ENCODE results near the gene KIF5A. TPM values are rescaled to one million over a fixed set of nuclear protein-coding genes. Genes with fewer than 3 reads are reported as not detected.
"Not testable (repeated sequence)": the region's sequence is repeated elsewhere in the genome, so short reads cannot be mapped to it uniquely, and the experiment has no call there.

The KIF5A gene
- total RNA-seq, 2 donors from 2014 or later = 2.3 to 4.5 TPM

- DNase-seq = no peak
- Mint-ChIP-seq H3K9me3 (peaks cover 12% of the 10 kb centered on the region), H3K4me3 (no peak overlapping the region), H3K4me1 (peaks cover 26% of the 10 kb centered on the region), H3K27ac (no peak overlapping the region), H3K27me3 (ENCODE audit: insufficient read depth) (no peaks in the 10 kb centered on the region), H3K36me3 (ENCODE audit: low read depth) (peaks cover 88% of the 10 kb centered on the region)
- 96 to 100% methylated on average over 4 to 5 of the region's 5 CpGs for WGBS, 2 experiments (ENCODE audit: insufficient coverage in 1 of 2, insufficient read length in 1 of 2)
- Histone ChIP-seq H3K9ac (ENCODE audit: extremely low read depth, low read length, poor library complexity, severe bottlenecking) (no peak overlapping the region), H3K36me3 (ENCODE audit: control insufficient read depth, insufficient read depth, low read length) (peaks cover 94% of the 10 kb centered on the region), H3K27ac (ENCODE audit: low read depth, low read length) (no peak overlapping the region), H3K4me1 (ENCODE audit: control insufficient read depth, insufficient read depth, low read length) (peaks cover 10% of the 10 kb centered on the region), H3K4me3 (ENCODE audit: low read length) (no peak overlapping the region), H3K27me3 (ENCODE audit: control insufficient read depth, insufficient read depth, low read length, poor library complexity, severe bottlenecking) (no peaks in the 10 kb centered on the region), H3K9me3 (ENCODE audit: control insufficient read depth, low read length) (no peaks in the 10 kb centered on the region)
- TF ChIP-seq CTCF (conservative IDR thresholded peaks at IDR 0.05) = no peak
Measured at GRCh38 chr12:57513266-57513665, 36.6 kb upstream of the KIF5A start.

- peaks cover 87% of the 10 kb centered on the region for H3K36me3 Mint-ChIP-seq (ENCODE audit: low read depth)
- H3K27ac ChIP-seq (ENCODE audit: low read depth, low read length) = not testable (repeated sequence)
- peaks cover 95% of the 10 kb centered on the region for H3K36me3 ChIP-seq (ENCODE audit: control insufficient read depth, insufficient read depth, low read length)
Measured at GRCh38 chr12:57513677-57514076, 36.2 kb upstream of the KIF5A start.

GRCh38 chr12:57514246-57514645 is 35.6 kb upstream of the KIF5A start:
- Mint-ChIP-seq H3K4me1 (peaks cover 34% of the 10 kb centered on the region), H3K27ac (peak overlapping the region; percentile 9), H3K36me3 (ENCODE audit: low read depth) (peaks cover 85% of the 10 kb centered on the region)
- not testable (repeated sequence) for H3K9me3 ChIP-seq (ENCODE audit: control insufficient read depth, low read length); H3K27ac ChIP-seq (ENCODE audit: low read depth, low read length); H3K9me3 Mint-ChIP-seq; H3K4me3 Mint-ChIP-seq; H3K27me3 ChIP-seq (ENCODE audit: control insufficient read depth, insufficient read depth, low read length, poor library complexity, severe bottlenecking); DNase-seq; H3K4me3 ChIP-seq (ENCODE audit: low read length); H3K9ac ChIP-seq (ENCODE audit: extremely low read depth, low read length, poor library complexity, severe bottlenecking); H3K27me3 Mint-ChIP-seq (ENCODE audit: insufficient read depth)
- Histone ChIP-seq H3K4me1 (ENCODE audit: control insufficient read depth, insufficient read depth, low read length) (peaks cover 10% of the 10 kb centered on the region), H3K36me3 (ENCODE audit: control insufficient read depth, insufficient read depth, low read length) (peaks cover 94% of the 10 kb centered on the region)
- WGBS, 2 experiments (ENCODE audit: insufficient coverage in 1 of 2, insufficient read length in 1 of 2) = 96 to 97% methylated on average over 4 to 9 of the region's 9 CpGs

More at GRCh38 chr12:57513677-57514076, 36.2 kb upstream of the KIF5A start:
- not testable (repeated sequence) for H3K27me3 ChIP-seq (ENCODE audit: control insufficient read depth, insufficient read depth, low read length, poor library complexity, severe bottlenecking); DNase-seq; H3K9me3 ChIP-seq (ENCODE audit: control insufficient read depth, low read length); H3K9ac ChIP-seq (ENCODE audit: extremely low read depth, low read length, poor library complexity, severe bottlenecking); H3K4me3 ChIP-seq (ENCODE audit: low read length); H3K4me3 Mint-ChIP-seq; H3K9me3 Mint-ChIP-seq; H3K27me3 Mint-ChIP-seq (ENCODE audit: insufficient read depth); H3K27ac Mint-ChIP-seq
- 97 to 98% methylated on average over 5 to 6 of the region's 6 CpGs for WGBS, 2 experiments (ENCODE audit: insufficient coverage in 1 of 2, insufficient read length in 1 of 2)
- H3K4me1 Mint-ChIP-seq = peaks cover 29% of the 10 kb centered on the region
- H3K4me1 ChIP-seq (ENCODE audit: control insufficient read depth, insufficient read depth, low read length) = peaks cover 10% of the 10 kb centered on the region

GRCh38 chr12:57514720-57515407 is 35.0 kb upstream of the KIF5A start:
- Histone ChIP-seq H3K27me3 (ENCODE audit: control insufficient read depth, insufficient read depth, low read length, poor library complexity, severe bottlenecking) (no peaks in the 10 kb centered on the region), H3K9ac (ENCODE audit: extremely low read depth, low read length, poor library complexity, severe bottlenecking) (no peak overlapping the region), H3K4me1 (ENCODE audit: control insufficient read depth, insufficient read depth, low read length) (peaks cover 10% of the 10 kb centered on the region), H3K27ac (ENCODE audit: low read depth, low read length) (no peak overlapping the region), H3K4me3 (ENCODE audit: low read length) (no peak overlapping the region), H3K9me3 (ENCODE audit: control insufficient read depth, low read length) (no peaks in the 10 kb centered on the region), H3K36me3 (ENCODE audit: control insufficient read depth, insufficient read depth, low read length) (peaks cover 90% of the 10 kb centered on the region)
- H3K27ac Mint-ChIP-seq = peak overlapping the region; percentile 58
- no peak overlapping the region for H3K4me3 Mint-ChIP-seq
- TF ChIP-seq CTCF (conservative IDR thresholded peaks at IDR 0.05) = no peak
- DNase-seq = peak; percentile 59
- peaks cover 37% of the 10 kb centered on the region for H3K4me1 Mint-ChIP-seq
- H3K9me3 Mint-ChIP-seq = no peaks in the 10 kb centered on the region
- 89 to 97% methylated on average over 9 of the region's 9 CpGs for WGBS, 2 experiments (ENCODE audit: insufficient coverage in 1 of 2, insufficient read length in 1 of 2)
- peaks cover 81% of the 10 kb centered on the region for H3K36me3 Mint-ChIP-seq (ENCODE audit: low read depth)
- no peaks in the 10 kb centered on the region for H3K27me3 Mint-ChIP-seq (ENCODE audit: insufficient read depth)

Data from endodermal cell (in vitro differentiated cells).